ENCODE results near the gene CEP295NL.
"Not testable (repeated sequence)": the region's sequence is repeated elsewhere in the genome, so short reads cannot be mapped to it uniquely, and the experiment has no call there.

CEP295NL gene

DNA sequence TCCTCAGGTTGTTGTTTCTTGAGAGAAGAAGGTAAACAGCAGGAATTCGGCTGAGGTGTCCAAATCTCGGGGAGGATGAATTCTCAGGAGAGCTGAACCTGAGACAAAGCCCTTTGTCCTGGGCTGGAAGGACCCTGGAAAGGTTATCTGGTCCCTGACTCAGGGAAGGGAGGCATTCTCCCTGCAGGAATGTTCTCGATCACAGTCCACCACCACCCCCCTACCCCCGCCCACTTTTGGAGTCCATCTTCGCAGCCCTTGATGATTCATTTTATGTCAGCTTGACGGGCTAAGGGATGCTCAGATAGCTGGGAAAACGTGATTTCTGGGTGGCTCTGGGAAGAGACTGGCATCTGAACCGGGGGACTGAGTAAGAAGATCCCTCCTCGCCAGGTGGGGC, 1.4 kb upstream of the CEP295NL start:
- no peak for DNase-seq

GRCh38 chr17:78902231-78902630, 770 bp downstream of the CEP295NL start:
- not testable (repeated sequence) for DNase-seq

GRCh38 chr17:78901806-78902205, 1.2 kb downstream of the CEP295NL start:
- DNase-seq = no peak

- DNase-seq = no peak
Observed at GRCh38 chr17:78900816-78901215, 2.2 kb downstream of the CEP295NL start.

DNA sequence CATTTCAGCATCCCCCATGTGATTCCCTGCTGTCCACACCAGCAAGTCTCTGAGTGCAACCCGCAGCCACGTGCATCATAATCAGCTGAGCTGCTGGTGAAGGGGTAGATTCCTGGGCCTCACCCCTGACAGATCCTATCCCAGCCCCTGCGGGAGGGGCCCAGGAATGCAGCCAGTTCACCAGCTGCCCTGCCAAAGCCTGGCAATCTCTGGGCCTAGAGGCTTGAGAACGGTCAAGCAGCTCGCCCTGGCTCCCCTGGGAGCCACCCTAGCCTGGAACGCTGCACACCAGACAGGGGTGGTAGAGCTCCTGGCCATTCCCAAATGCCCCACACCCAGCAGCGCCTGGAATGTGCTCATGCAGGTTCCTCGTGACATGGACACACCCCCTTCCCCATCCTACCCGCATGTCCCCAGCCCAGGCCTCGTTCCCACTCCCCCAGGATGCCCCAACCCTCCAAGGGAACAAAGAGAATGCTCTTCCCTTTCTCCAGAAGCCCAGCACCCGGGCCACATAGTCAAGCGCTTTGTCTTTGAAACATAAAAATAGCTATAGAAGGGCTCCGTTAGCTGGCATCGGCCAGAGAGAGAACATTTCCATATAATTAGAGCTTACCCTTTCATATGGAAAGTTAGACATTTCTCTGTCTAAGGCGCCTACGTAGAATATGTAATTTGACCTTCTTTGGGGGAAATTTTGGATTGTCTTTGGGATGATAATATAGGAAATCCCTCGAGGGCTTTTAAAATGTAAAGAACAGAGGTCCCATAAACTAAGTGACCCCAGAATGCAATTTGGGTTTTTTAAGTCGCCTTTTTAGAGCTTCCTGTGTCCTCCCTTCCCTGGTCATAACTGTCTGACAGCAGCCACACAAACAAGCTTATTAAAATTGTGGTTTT, 3.4 kb downstream of the CEP295NL start:
- DNase-seq = no peak

DNA sequence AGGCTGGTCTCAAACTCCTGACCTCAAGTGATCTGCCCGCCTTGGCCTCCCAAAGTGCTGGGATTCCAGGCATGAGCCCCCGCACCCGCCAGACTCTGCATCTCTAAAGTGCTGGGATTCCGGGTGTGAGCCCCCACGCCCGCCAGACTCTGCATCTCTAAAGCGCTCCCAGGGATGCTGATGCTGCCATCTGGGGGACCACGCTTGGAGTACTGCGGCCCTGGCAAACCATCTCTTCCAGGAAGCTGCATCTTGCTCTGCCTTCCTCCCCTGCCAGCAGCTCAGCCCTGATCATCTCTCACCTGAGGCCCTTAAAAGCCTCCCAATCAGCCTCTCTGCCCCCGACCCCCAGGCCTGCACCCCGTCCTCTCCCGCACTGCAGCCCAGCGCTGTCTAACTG, 4.1 kb downstream of the CEP295NL start:
- no peak for DNase-seq

GRCh38 chr17:78898075-78898836, 4.7 kb downstream of the CEP295NL start:
- no peak for DNase-seq

GRCh38 chr17:78897664-78898047, 5.3 kb downstream of the CEP295NL start:
- DNase-seq = no peak

- DNase-seq = no peak
Observed at GRCh38 chr17:78896834-78897663, 6.0 kb downstream of the CEP295NL start.

- DNase-seq = no peak
Observed at GRCh38 chr17:78896091-78896833, 6.7 kb downstream of the CEP295NL start.

GRCh38 chr17:78895322-78895721, 7.7 kb downstream of the CEP295NL start:
- no peak for DNase-seq

DNA sequence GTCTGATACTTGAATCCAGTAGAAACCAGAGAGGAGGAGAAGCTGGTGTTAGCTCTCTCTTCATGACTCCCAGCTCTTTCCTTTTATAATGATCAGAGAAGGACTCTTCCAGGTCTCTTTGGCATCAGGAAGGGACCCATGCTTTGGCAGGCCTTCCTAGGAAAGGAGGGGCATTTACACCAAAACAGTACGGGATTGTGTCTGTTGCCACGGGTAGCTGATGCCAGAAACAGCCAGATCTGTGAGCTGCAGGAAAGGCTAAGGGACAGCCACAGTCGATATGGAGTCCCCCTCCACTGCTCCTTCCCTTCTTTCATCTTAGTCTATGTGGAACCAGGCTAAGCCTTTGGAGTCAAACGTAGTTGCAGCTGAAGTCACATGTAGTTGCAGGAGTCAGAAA, 9.3 kb downstream of the CEP295NL start:
- no peak for DNase-seq

DNA sequence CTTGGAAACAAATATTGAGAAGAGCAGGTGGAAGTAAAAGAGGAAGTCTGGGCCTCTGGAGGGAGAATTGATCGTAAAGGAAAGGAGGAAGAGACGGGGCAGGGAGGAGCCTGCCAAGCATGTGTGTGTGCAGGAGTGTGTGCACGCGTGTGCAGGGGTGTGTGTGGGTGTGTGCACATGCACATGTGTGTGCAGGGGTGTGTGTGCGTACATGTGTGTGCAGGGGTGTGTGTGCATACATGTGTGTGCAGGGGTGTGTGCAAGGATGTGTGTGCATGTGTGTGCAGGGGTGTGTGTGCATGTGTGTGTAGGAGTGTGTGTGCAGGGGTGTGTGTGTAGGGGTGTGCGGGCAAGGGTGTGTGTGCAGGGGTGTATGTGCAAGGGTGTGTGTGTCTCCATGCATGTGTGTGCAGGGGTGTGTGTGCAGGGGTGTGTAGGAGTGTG, 10.0 kb downstream of the CEP295NL start:
- DNase-seq = no peak

DNA sequence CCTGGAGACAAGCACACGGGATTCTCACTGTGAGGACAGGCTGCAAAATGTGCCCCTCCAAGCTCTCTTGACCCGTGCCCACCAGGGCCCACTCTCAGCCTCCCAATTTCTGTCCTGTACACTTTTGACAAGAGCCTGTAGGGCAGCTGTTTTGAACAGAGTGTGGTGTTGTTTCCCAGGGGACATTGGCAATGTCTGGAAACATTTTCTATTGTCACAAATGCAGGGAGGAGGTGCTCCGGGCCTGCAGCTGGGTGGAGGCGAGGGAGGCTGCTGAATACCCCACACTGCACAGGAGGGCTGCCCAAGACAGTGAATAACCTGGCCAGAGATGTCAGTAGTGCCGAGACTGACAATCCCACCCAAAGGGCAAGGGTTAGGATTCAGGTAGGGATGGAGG, 10.5 kb downstream of the CEP295NL start:
- no peak for DNase-seq

GRCh38 chr17:78892062-78892456, 10.9 kb downstream of the CEP295NL start:
- no peak for DNase-seq

DNA sequence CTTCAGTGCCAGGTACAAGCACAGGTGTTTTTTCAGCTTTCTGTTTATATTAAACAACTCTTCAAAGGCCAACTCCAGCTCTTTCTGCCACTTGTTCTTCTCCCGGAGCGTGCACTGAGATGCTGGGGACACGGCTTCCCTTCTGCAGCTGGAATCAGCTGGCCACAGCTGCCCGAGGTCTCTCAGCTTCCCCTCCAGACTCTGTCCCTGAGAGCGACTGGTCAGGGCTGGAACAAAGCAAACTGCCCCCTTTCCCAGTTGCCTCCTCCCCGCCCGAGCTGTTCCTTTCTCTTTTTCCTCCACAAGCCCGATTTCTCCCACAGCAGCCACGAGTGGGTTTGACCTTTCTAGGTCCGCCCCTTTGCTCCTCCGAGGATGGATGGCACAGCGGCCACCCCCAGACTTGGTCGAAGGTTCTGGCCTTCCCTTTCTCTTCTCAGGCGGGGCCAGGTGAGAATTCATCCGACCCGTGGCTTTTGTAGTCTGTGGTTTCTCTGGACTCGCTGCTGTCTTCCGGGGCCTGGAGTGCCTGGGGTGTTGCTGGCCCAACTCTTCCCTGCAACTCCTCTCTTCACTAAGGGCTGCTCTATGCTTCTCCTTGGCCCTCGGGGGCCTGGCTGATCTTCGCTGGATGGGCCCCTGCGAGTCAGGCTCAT, 11.5 kb downstream of the CEP295NL start:
- no peak for DNase-seq

- no peak for DNase-seq
Observed at GRCh38 chr17:78890498-78890897, 12.5 kb downstream of the CEP295NL start.

- not testable (repeated sequence) for DNase-seq
Observed at GRCh38 chr17:78890096-78890495, 12.9 kb downstream of the CEP295NL start.

DNA sequence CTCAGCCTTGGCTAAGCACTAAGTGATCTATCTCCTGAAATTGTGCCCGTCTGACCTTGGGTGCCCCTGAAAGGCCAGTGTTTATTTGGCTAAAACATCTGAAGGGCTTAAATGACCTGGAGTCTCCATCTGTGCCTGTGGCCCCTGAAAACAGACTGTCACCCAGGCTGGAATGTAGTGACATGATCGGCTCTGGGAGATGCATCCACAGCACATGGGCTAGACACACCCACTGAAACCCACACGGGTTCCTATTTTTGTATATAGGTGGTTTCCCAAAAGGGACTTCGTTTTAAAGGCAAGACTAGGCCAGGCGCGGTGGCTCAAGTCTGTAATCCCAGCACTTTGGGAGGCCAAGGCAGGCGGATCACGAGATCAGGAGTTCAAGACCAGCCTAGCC, 13.5 kb downstream of the CEP295NL start:
- no peak for DNase-seq

DNA sequence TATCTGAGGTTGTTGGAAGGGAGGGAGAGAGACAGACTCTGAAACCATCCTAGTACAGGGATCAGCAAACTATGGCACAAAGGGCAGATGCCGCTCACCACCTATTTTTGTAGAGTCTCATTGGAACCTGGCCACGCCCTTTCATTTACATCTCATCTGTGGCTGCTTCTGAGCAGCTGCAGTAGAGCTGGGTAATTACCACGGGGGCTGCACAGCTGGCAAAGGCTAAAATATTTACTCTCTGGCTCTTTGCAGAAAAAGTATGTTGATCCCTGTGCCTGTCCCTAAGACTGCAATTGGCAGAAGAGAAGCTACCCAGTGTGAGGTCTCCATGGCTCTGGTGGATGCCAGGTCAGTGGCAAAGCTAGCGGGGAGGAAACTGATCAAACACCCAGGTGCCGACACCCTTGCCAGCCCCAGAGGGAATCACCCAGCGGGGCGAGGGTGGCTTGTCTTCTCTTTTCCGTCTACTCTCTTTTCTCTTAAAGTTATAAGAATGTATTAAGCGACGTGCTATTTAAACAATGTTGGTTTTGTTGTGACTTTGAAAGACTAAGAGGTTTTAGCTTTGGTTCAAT, 14.0 kb downstream of the CEP295NL start:
- no peak for DNase-seq

GRCh38 chr17:78886954-78887353, 16.0 kb downstream of the CEP295NL start:
- no peak for DNase-seq

GRCh38 chr17:78885956-78886355, 17.0 kb downstream of the CEP295NL start:
- no peak for DNase-seq
